Right forelimb (tissue), 1 donor: Measurements from ENCODE around the gene TTBK2.
"Not testable (repeated sequence)": the region's sequence is repeated elsewhere in the genome, so short reads cannot be mapped to it uniquely, and the experiment has no call there.

ENCODE experiments used
- DNase-seq: peaks from one replicate; pipeline ENCODE4 v3.0.0-alpha.2; 2018

Gene TTBK2

GRCh38 chr15:42820811-42821210 is 99.8 kb downstream of the TTBK2 start:
- no peak for DNase-seq

GRCh38 chr15:42819786-42820185 is 100.8 kb downstream of the TTBK2 start:
- no peak for DNase-seq

GRCh38 chr15:42811433-42811832 is 109.1 kb downstream of the TTBK2 start:
- DNase-seq, result no peak

- no peak for DNase-seq
These were observed 111.7 kb downstream of the TTBK2 start for GRCh38 chr15:42808913-42809312.

GRCh38 chr15:42805266-42805665 is 115.3 kb downstream of the TTBK2 start:
- no peak for DNase-seq

GRCh38 chr15:42804739-42805138 is 115.8 kb downstream of the TTBK2 start:
- no peak for DNase-seq

- DNase-seq, result no peak
These were observed 117.1 kb downstream of the TTBK2 start for GRCh38 chr15:42803436-42803835.

- DNase-seq, result no peak
These were observed 118.4 kb downstream of the TTBK2 start for GRCh38 chr15:42802168-42802567.

GRCh38 chr15:42800731-42801474 is 119.7 kb downstream of the TTBK2 start:
- no peak for DNase-seq

- DNase-seq, result no peak
These were observed 121.8 kb downstream of the TTBK2 start for GRCh38 chr15:42798802-42799201.

GRCh38 chr15:42796955-42797782 is 123.4 kb downstream of the TTBK2 start:
- no peak for DNase-seq

- DNase-seq, result no peak
These were observed 131.9 kb downstream of the TTBK2 start for GRCh38 chr15:42788725-42789124.

- DNase-seq, result no peak
These were observed 133.6 kb downstream of the TTBK2 start for GRCh38 chr15:42786978-42787377.

GRCh38 chr15:42785569-42785968 is 135.0 kb downstream of the TTBK2 start:
- no peak for DNase-seq

GRCh38 chr15:42784705-42785104 is 135.9 kb downstream of the TTBK2 start:
- no peak for DNase-seq

- DNase-seq, result no peak
These were observed 137.9 kb downstream of the TTBK2 start for GRCh38 chr15:42782716-42783115.

- no peak for DNase-seq
These were observed 145.2 kb downstream of the TTBK2 start for GRCh38 chr15:42775416-42775815.

GRCh38 chr15:42772901-42773300 is 147.7 kb downstream of the TTBK2 start:
- DNase-seq, result no peak

- DNase-seq, result peak; percentile 55
These were observed 148.4 kb downstream of the TTBK2 start for GRCh38 chr15:42772144-42772543.

- DNase-seq, result not testable (repeated sequence)
These were observed 154.5 kb downstream of the TTBK2 start for GRCh38 chr15:42766109-42766508.

- DNase-seq, result not testable (repeated sequence)
These were observed 156.3 kb downstream of the TTBK2 start for GRCh38 chr15:42764154-42764731.

- not testable (repeated sequence) for DNase-seq
These were observed 158.8 kb downstream of the TTBK2 start for GRCh38 chr15:42761813-42762212.

GRCh38 chr15:42760759-42761158 is 159.8 kb downstream of the TTBK2 start:
- DNase-seq, result no peak

GRCh38 chr15:42759093-42759492 is 161.5 kb downstream of the TTBK2 start:
- no peak for DNase-seq
